NCI-H82 (cell line): ENCODE measurements around the gene PAK1.
"Not testable (repeated sequence)": the region's sequence is repeated elsewhere in the genome, so short reads cannot be mapped to it uniquely, and the experiment has no call there.

Experiments
- DNase-seq: peaks from one replicate; lab custom pipeline; 2025; lab: John Stamatoyannopoulos, UW

PAK1 gene

GRCh38 chr11:77402218-77402556 is 71.7 kb downstream of the PAK1 start:
- DNase-seq, result peak; percentile 38

- peak; percentile 43 for DNase-seq
Measured at GRCh38 chr11:77401486-77402217, 72.2 kb downstream of the PAK1 start.

GRCh38 chr11:77400775-77401449 is 73.0 kb downstream of the PAK1 start:
- peak; percentile 30 for DNase-seq

- peak; percentile 90 for DNase-seq
Measured at GRCh38 chr11:77400271-77400670, 73.6 kb downstream of the PAK1 start.

GRCh38 chr11:77397631-77398030 is 76.3 kb downstream of the PAK1 start:
- DNase-seq, result no peak

- DNase-seq, result no peak
Measured at GRCh38 chr11:77396911-77397310, 77.0 kb downstream of the PAK1 start.

GRCh38 chr11:77396305-77396704 is 77.6 kb downstream of the PAK1 start:
- no peak for DNase-seq

- DNase-seq, result no peak
Measured at GRCh38 chr11:77395460-77396173, 78.3 kb downstream of the PAK1 start.

GRCh38 chr11:77392842-77393241 is 81.1 kb downstream of the PAK1 start:
- DNase-seq, result no peak

- no peak for DNase-seq
Measured at GRCh38 chr11:77387701-77388100, 86.2 kb downstream of the PAK1 start.

GRCh38 chr11:77386178-77386577 is 87.7 kb downstream of the PAK1 start:
- no peak for DNase-seq

GRCh38 chr11:77385255-77385771 is 88.6 kb downstream of the PAK1 start:
- peak; percentile 67 for DNase-seq

GRCh38 chr11:77384571-77384970 is 89.3 kb downstream of the PAK1 start:
- DNase-seq, result peak; percentile 27

- not testable (repeated sequence) for DNase-seq
Measured at GRCh38 chr11:77383349-77383748, 90.5 kb downstream of the PAK1 start.

- DNase-seq, result peak; percentile 86
Measured at GRCh38 chr11:77381729-77382665, 91.9 kb downstream of the PAK1 start.

GRCh38 chr11:77379934-77380333 is 94.0 kb downstream of the PAK1 start:
- DNase-seq, result no peak

- no peak for DNase-seq
Measured at GRCh38 chr11:77379253-77379652, 94.6 kb downstream of the PAK1 start.

- no peak for DNase-seq
Measured at GRCh38 chr11:77377734-77378133, 96.2 kb downstream of the PAK1 start.

GRCh38 chr11:77375107-77375506 is 98.8 kb downstream of the PAK1 start:
- no peak for DNase-seq

GRCh38 chr11:77374611-77375031 is 99.3 kb downstream of the PAK1 start:
- DNase-seq, result no peak

GRCh38 chr11:77374108-77374507 is 99.8 kb downstream of the PAK1 start:
- peak; percentile 80 for DNase-seq

GRCh38 chr11:77372726-77373125 is 101.2 kb downstream of the PAK1 start:
- no peak for DNase-seq
